ENCODE measurements around the gene PACSIN2. TPM values are rescaled to one million over a fixed set of nuclear protein-coding genes. Genes with fewer than 3 reads are reported as not detected.

Gene PACSIN2
- total RNA-seq, 6 donors from 2014 or later = 120 to 186 (median 151) TPM

DNA sequence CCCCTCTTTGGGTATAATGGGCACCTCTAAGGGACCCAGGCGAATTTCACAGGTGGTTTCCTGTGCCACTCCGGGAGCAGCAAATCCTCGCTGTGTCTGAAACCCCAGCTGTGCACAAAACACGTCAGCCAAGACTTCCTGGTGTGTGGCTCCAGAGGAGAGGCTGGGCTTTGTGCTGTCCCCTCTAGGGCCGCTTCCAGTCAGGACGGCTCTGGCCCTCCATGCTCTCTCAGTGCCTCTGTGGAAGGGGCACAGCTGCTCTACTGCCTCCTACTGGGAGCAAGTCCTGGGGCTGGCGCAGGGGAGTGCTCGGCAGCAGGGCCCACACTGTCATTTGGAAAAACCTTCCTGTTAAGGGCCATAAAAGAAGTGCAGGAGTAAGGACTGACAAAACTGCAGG lies 134.1 kb downstream of the PACSIN2 start:
- Histone ChIP-seq H3K36me3 (peaks cover 35 to 100% (median 95%) of the 10 kb centered on the region in 4 donors), H3K9me3 (no peaks in the 10 kb centered on the region), H3K27me3 (no peaks in the 10 kb centered on the region), H3K4me1 (peaks cover 0 to 13% (median 4%) of the 10 kb centered on the region in 4 donors), H3K4me3 (no peak overlapping the region), H3K27ac (no peak overlapping the region)
- DNase-seq (no peak), ATAC-seq (ENCODE audit: low FRiP score in 2 of 2) (no peak)
- WGBS, 2 donors = 93 to 95% methylated on average over 5 to 7 of the region's 8 CpGs
- TF ChIP-seq, protein P1, sequence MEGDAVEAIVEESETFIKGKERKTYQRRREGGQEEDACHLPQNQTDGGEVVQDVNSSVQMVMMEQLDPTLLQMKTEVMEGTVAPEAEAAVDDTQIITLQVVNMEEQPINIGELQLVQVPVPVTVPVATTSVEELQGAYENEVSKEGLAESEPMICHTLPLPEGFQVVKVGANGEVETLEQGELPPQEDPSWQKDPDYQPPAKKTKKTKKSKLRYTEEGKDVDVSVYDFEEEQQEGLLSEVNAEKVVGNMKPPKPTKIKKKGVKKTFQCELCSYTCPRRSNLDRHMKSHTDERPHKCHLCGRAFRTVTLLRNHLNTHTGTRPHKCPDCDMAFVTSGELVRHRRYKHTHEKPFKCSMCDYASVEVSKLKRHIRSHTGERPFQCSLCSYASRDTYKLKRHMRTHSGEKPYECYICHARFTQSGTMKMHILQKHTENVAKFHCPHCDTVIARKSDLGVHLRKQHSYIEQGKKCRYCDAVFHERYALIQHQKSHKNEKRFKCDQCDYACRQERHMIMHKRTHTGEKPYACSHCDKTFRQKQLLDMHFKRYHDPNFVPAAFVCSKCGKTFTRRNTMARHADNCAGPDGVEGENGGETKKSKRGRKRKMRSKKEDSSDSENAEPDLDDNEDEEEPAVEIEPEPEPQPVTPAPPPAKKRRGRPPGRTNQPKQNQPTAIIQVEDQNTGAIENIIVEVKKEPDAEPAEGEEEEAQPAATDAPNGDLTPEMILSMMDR (IDR thresholded peaks at IDR 0.05) = no peak
- TF ChIP-seq POLR2A (IDR thresholded peaks at IDR 0.05) (no peak), POLR2AphosphoS5 (IDR thresholded peaks at IDR 0.05) (no peak), EP300 (IDR thresholded peaks at IDR 0.05) (no peak)

DNA sequence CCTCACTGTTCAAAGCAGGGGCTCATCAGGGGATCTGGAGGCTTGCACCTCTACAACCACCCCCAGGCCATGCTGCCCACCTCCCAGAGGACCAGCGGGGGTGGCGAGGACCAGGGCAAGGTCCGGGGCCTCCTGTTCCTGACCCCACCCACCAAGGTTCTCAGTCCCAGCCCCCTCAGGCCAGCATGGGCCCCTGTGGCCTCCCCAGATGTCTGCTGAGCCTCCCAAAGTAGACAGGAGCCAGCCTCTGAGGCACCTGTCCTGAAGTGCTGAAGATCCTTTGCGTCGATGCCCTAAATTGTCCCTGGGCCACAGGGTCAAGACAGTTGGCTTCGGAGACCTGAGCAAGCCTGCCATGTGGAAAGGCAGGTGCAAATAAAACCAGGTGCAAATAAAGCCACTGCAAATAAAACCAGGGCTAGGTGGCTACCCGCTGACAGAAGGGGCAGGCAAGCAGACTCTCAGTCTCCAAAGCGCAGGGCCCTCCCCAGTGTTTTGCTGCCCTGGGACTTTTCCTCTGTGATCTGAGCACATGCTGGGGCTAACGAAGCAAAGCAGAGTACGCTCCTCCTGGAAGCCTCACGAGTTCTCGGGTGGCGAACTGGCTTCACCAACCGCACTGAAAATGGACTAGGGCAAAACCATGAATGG lies 135.5 kb downstream of the PACSIN2 start:
- no peaks in the 10 kb centered on the region for H3K27me3 ChIP-seq
- peaks cover 35 to 100% (median 94%) of the 10 kb centered on the region in 4 donors for H3K36me3 ChIP-seq
- DNase-seq = no peak
- no peak for ATAC-seq (ENCODE audit: low FRiP score in 2 of 2)
- H3K27ac ChIP-seq = no peak overlapping the region
- H3K4me3 ChIP-seq = no peak overlapping the region
- TF ChIP-seq POLR2AphosphoS5 (IDR thresholded peaks at IDR 0.05) (no peak), POLR2A (IDR thresholded peaks at IDR 0.05) (no peak), EP300 (IDR thresholded peaks at IDR 0.05) (no peak)
- TF ChIP-seq, protein P1 (IDR thresholded peaks at IDR 0.05) = no peak
- peaks cover 0 to 13% (median 4%) of the 10 kb centered on the region in 4 donors for H3K4me1 ChIP-seq
- WGBS, 2 donors = 96 to 100% methylated on average over 9 to 14 of the region's 14 CpGs
- no peaks in the 10 kb centered on the region for H3K9me3 ChIP-seq

DNA sequence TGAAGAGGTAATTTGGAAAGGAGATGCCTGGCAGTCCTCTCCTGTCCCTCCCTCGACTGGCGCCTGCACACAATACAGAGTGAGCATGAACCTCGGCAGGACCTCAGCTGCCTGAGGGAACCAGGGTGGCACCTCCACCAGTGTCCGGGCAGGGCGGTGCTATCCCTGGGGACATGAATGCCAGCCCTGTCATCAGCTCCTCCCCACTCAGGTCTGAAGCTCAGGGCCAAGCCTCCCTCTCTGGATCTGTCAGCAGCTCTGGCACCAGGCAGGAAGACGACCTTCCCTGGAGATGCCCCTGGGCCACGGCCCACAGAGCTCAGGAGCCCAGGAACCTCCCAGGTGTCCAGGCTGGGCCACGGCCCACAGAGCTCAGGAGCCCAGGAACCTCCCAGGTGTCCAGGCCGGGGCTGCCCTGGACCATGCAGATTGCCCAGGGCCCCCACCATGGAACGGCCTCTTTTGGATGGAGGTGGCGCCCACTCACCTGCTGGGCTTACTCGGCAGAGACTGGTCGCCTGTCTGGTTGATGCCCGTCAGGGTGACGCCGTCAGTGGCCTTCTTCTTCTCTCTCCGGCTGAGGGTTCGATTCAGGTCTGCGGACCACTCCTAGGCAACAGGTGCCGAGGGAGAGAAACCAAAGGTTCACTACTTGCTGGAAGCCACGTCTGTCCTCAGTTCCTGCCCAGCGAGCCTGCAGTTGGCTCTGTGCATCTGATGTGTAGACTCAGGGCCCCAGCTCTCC lies 136.2 kb downstream of the PACSIN2 start:
- ATAC-seq (ENCODE audit: low FRiP score in 2 of 2) (no peak), DNase-seq (no peak)
- Histone ChIP-seq H3K27ac (peak overlapping the region in 1 of 4 donors; percentile 26), H3K27me3 (no peaks in the 10 kb centered on the region), H3K4me3 (no peak overlapping the region), H3K4me1 (peaks cover 0 to 13% (median 4%) of the 10 kb centered on the region in 4 donors), H3K9me3 (no peaks in the 10 kb centered on the region), H3K36me3 (peaks cover 32 to 100% (median 91%) of the 10 kb centered on the region in 4 donors)
- TF ChIP-seq EP300 (IDR thresholded peaks at IDR 0.05) (no peak), POLR2A (IDR thresholded peaks at IDR 0.05) (no peak), POLR2AphosphoS5 (IDR thresholded peaks at IDR 0.05) (no peak)
- TF ChIP-seq, protein P1 (IDR thresholded peaks at IDR 0.05) = no peak
- WGBS, 2 donors = 75 to 92% methylated on average over 6 to 22 of the region's 22 CpGs

DNA sequence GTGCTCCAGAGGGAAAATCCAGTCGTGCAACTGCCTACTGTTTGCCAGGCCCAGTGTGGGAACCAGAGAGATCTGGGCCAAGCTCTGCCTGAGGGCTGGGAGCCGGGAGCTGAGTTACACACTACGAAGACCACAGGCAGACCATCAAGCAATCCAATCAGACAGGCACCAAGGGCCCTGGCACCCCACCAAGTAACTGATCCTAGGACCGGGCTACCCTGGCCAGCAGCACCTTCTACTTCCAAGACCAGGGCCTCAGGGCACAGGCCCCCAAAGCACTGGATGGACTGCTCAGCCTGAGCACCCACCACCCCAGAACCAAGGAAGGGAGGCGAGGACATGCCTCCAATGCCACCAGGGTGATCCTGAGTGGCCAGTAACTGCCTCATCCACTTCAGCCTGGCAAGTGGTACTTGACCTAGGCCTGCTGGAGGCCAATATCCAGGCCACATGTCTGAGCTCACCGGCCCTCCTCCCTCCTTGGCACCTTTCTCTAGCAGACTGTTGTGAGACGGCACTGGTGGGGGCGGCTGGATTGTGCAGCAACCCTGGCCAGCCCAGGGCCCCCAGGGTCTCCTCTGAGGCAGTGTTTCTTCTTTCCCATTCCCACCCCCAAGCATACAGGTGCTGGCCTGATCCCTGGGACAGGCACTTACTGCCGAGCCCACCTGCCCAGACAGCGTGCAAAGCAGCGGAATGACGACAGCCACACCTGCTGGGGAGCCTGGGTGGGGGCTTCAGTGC lies 137.2 kb downstream of the PACSIN2 start:
- peak overlapping the region in 2 of 4 donors; percentile 26 to 49 for H3K27ac ChIP-seq

DNA sequence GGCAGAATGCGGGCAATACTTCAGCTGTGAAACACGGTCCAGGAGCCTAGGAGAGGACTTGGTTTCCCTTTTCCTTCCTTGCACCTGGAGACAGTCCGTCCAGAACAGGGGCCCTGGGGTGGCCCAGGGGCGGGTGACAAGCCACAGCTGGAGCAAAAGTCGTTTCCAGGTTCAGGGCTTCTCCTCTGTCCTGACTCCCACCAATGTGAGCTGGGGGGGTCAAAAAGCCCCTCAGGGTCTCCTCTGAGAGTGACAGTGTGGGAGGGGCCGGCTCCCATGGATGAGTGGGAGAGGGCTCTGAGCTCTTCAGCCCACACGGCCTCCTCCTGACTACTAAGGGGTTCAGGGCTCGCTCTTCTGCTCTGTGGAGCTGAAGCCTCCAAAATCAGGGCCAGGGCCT lies 137.8 kb downstream of the PACSIN2 start:
- Histone ChIP-seq H3K27me3 (no peaks in the 10 kb centered on the region), H3K4me3 (no peak overlapping the region), H3K9me3 (no peaks in the 10 kb centered on the region), H3K4me1 (peaks cover 0 to 13% (median 4%) of the 10 kb centered on the region in 4 donors), H3K27ac (no peak overlapping the region), H3K36me3 (peaks cover 34 to 100% (median 89%) of the 10 kb centered on the region in 4 donors)
- WGBS, 2 donors = 90% methylated on average over 4 to 8 of the region's 8 CpGs
- DNase-seq = no peak
- no peak for ATAC-seq (ENCODE audit: low FRiP score in 2 of 2)
- TF ChIP-seq POLR2A (IDR thresholded peaks at IDR 0.05) (no peak), EP300 (IDR thresholded peaks at IDR 0.05) (no peak)
- TF ChIP-seq, protein P1 (IDR thresholded peaks at IDR 0.05) = no peak

More for the DNA sequence above, 137.2 kb downstream of the PACSIN2 start:
- Histone ChIP-seq H3K27me3 (no peaks in the 10 kb centered on the region), H3K4me3 (no peak overlapping the region), H3K4me1 (peaks cover 0 to 13% (median 4%) of the 10 kb centered on the region in 4 donors), H3K9me3 (no peaks in the 10 kb centered on the region), H3K36me3 (peaks cover 35 to 100% (median 90%) of the 10 kb centered on the region in 4 donors)
- ATAC-seq (ENCODE audit: low FRiP score in 2 of 2) = peak in 1 of 2 donors; percentile 77
- peak; percentile 29 to 34 for TF ChIP-seq POLR2AphosphoS5 (IDR thresholded peaks at IDR 0.05)
- no peak for TF ChIP-seq POLR2A (IDR thresholded peaks at IDR 0.05)
- TF ChIP-seq EP300 (IDR thresholded peaks at IDR 0.05) = peak in 1 of 4 donors; percentile 49
- WGBS, 2 donors = 83 to 86% methylated on average over 10 of the region's 12 CpGs
- peak in 1 of 2 donors; percentile 88 for DNase-seq
